ENCODE data around the gene GNAT1. TPM values are rescaled to one million over a fixed set of nuclear protein-coding genes. Genes with fewer than 3 reads are reported as not detected.

The GNAT1 gene
- total RNA-seq, 1 donor from 2014 or later, result not detected

DNA sequence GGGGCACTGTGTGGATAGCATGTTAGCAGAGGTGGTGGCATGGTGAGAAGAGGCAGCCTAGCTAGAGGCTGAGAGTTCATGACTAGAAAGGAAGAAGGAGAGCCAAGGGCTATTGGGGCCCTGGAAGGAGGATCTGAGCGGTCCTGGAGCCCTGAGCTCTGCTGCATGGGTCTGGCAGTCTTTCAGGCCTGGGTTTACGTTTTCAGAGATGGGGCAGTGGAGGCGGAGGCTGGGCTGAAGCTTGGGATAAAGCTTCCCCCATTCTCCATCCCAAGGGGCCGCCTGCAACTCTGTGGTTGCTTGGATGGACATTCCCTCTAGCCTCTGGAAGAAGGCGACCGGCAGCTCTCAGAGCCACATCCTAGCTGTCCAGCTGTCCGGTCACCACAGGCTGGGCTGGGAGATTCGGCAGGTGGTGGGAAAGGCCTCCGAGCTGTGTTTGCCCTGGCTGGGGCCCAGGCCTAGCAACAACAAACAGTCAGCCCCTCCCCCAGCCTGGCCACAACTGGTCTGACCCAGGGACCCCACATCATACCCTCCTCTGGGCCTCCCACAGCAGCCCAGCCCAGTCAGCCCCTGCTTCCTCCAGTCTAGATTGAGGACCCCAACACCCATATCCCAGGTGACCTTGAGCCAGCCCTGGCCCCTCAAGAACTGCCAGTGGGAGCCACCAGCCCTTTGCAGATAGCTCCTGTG, 11.9 kb downstream of the GNAT1 start:
- Histone ChIP-seq H3K27me3 (ENCODE audit: control insufficient read depth, insufficient read depth, low read length) (peaks cover 24% of the 10 kb centered on the region), H3K36me3 (ENCODE audit: control insufficient read depth, insufficient read depth, low read length) (no peaks in the 10 kb centered on the region), H3K4me3 (ENCODE audit: low read depth, low read length) (no peak overlapping the region)
- no peak for TF ChIP-seq CTCF (IDR thresholded peaks at IDR 0.05; ENCODE audit: insufficient read depth, low read length, severe bottlenecking)
- no peak for DNase-seq (ENCODE audit: low read depth)
- FAIRE-seq, result no peak

DNA sequence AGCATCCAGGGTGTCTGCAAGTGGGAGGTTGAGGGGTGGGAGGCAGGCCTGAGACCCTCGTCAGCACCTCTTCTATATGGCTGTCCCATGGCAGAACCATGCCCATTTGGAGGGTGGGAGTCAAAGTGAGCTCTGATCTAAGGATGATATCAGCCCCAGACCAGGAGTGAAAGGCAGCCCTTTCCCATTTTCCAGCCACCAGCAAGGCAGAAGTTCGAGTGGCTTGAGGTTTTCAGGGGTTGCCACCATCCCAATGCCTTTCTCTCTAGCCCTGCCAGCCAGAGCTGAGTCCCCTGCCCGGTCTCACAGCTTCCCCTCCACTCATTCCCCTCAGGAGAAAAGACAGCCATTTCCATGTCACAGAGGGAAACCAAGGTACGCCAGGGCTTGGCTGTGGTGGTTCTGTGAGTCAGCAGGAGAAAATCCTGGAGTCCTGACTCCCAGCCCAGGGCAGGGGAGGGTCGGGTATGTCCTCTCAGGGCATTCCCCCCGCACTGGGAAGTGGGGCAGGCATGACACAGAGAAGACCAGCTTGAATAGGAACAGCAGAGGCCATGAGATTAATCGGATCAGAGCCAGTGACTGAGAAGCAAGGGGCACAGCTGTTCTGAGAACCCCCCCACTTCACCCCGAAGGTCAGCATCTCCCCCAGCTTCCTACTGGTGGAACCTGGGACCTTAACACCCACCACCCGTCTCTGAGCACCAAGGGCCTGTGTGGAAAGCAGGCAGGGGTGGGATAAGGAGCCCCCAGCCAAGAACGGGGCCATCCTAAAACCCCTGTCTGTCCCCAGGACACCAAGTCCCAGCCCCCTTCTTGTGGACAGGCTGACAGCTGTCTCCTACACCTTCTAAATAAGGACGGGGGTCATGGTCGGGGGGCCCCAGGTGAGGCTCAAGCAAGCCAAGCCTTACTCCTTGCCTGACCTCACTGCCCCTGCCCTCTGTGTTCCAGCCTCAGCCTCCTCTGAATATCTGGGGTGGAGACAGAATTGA, 12.7 kb downstream of the GNAT1 start:
- H3K27me3 ChIP-seq (ENCODE audit: control insufficient read depth, insufficient read depth, low read length), result peaks cover 24% of the 10 kb centered on the region

DNA sequence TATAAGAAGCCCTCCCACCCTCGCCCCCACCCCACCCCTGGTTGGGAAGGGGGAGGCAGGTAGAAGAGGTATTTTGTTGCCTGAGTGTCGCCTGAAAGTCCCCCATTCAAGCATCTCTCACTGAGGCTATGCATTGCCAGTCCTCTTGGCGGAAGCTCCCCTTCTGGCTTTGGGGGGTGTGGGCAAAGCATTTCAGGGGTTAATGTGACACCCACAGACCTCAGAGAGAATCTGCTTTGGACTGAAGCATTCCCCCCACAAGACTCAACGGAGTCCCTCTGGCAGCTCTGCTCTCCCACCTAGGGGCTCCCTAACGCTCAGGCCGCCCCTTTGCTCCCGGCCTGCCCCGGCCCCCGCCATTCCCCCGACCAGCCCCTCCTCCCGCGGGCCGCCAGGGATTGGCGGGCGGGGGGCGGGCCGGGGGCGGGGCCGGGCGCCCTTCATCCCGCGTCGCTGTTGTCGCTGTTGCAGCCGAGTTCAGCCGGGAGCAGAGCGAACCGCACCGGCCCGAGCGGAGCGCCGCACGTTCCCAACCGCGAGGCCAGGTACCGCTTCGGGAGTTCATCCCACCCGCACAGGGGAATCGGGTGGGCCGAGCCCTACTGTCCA, 13.5 kb downstream of the GNAT1 start, which contains the start of gene SLC38A3:
TSS of gene SLC38A3 (plus strand) at position 468 of the 609 bp plus-strand sequence. CDS start 8,929 bp downstream, outside the sequence.
- H3K27me3 ChIP-seq (ENCODE audit: control insufficient read depth, insufficient read depth, low read length), result peaks cover 24% of the 10 kb centered on the region
- no peak for FAIRE-seq
- no peak for TF ChIP-seq CTCF (IDR thresholded peaks at IDR 0.05; ENCODE audit: insufficient read depth, low read length, severe bottlenecking)

More for the DNA sequence above, 12.7 kb downstream of the GNAT1 start:
- Histone ChIP-seq H3K4me3 (ENCODE audit: low read depth, low read length) (no peak overlapping the region), H3K36me3 (ENCODE audit: control insufficient read depth, insufficient read depth, low read length) (no peaks in the 10 kb centered on the region)
- DNase-seq (ENCODE audit: low read depth), result no peak
- TF ChIP-seq CTCF (IDR thresholded peaks at IDR 0.05; ENCODE audit: insufficient read depth, low read length, severe bottlenecking), result no peak
- FAIRE-seq, result no peak

GRCh38 chr3:50205413-50206276, 14.2 kb downstream of the GNAT1 start:
- Histone ChIP-seq H3K4me3 (ENCODE audit: low read depth, low read length) (no peak overlapping the region), H3K27me3 (ENCODE audit: control insufficient read depth, insufficient read depth, low read length) (peaks cover 24% of the 10 kb centered on the region), H3K36me3 (ENCODE audit: control insufficient read depth, insufficient read depth, low read length) (no peaks in the 10 kb centered on the region)
- no peak for TF ChIP-seq CTCF (IDR thresholded peaks at IDR 0.05; ENCODE audit: insufficient read depth, low read length, severe bottlenecking)
- DNase-seq (ENCODE audit: low read depth), result peak; percentile 22
- no peak for FAIRE-seq

More for the DNA sequence above, 13.5 kb downstream of the GNAT1 start, which contains the start of gene SLC38A3:
- no peak for DNase-seq (ENCODE audit: low read depth)
- H3K4me3 ChIP-seq (ENCODE audit: low read depth, low read length), result no peak within 1 kb of the TSS
- H3K36me3 ChIP-seq (ENCODE audit: control insufficient read depth, insufficient read depth, low read length), result no peaks in the 10 kb centered on the region

Measured in bronchial epithelial cell (primary cell).